MM.1S (cell line): ENCODE results near the gene ZDHHC11B.
"Not testable (repeated sequence)": the region's sequence is repeated elsewhere in the genome, so short reads cannot be mapped to it uniquely, and the experiment has no call there.

Source experiments
- EZH2 ChIP-seq: fragments of 300-600 bp; sonication (generic); optimal IDR thresholded peaks from 2 replicates; pipeline ENCODE3; 2017; ENCODE audit warnings: low read depth, mild to moderate bottlenecking, antibody characterized with exemption, low read length, mixed read lengths
- EZH2phosphoT487 ChIP-seq: fragments of 300-600 bp; sonication (generic); IDR thresholded peaks from 2 replicates; pipeline ENCODE4 v1.6.1; 2018; ENCODE audit warnings: antibody characterized with exemption, low read length
- TF ChIP-seq, protein P1 (sequence below): fragments of 300-600 bp; sonication (generic); IDR thresholded peaks from 2 replicates; pipeline ENCODE4 v1.5.1; 2016; ENCODE audit warnings: antibody characterized with exemption, low read length, mixed read lengths

GRCh38 chr5:708848-709517 is 75.5 kb downstream of the ZDHHC11B start:
- not testable (repeated sequence) for TF ChIP-seq EZH2phosphoT487, EZH2
- TF ChIP-seq, protein P1, sequence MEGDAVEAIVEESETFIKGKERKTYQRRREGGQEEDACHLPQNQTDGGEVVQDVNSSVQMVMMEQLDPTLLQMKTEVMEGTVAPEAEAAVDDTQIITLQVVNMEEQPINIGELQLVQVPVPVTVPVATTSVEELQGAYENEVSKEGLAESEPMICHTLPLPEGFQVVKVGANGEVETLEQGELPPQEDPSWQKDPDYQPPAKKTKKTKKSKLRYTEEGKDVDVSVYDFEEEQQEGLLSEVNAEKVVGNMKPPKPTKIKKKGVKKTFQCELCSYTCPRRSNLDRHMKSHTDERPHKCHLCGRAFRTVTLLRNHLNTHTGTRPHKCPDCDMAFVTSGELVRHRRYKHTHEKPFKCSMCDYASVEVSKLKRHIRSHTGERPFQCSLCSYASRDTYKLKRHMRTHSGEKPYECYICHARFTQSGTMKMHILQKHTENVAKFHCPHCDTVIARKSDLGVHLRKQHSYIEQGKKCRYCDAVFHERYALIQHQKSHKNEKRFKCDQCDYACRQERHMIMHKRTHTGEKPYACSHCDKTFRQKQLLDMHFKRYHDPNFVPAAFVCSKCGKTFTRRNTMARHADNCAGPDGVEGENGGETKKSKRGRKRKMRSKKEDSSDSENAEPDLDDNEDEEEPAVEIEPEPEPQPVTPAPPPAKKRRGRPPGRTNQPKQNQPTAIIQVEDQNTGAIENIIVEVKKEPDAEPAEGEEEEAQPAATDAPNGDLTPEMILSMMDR = not testable (repeated sequence)
